GM19397 (cell line): ENCODE measurements around the gene SCARF2.
"Not testable (repeated sequence)": the region's sequence is repeated elsewhere in the genome, so short reads cannot be mapped to it uniquely, and the experiment has no call there.

Experiments used
- ATAC-seq: cut with Tn5 transposase; IDR thresholded peaks from one replicate; pipeline ENCODE4 v1.9.1; 2021; ENCODE audit warnings: mild to moderate bottlenecking, moderate library complexity; ENCODE audit not compliant: unreplicated experiment

SCARF2 gene

GRCh38 chr22:20428496-20429253, 8.9 kb downstream of the SCARF2 start:
- ATAC-seq = no peak

DNA sequence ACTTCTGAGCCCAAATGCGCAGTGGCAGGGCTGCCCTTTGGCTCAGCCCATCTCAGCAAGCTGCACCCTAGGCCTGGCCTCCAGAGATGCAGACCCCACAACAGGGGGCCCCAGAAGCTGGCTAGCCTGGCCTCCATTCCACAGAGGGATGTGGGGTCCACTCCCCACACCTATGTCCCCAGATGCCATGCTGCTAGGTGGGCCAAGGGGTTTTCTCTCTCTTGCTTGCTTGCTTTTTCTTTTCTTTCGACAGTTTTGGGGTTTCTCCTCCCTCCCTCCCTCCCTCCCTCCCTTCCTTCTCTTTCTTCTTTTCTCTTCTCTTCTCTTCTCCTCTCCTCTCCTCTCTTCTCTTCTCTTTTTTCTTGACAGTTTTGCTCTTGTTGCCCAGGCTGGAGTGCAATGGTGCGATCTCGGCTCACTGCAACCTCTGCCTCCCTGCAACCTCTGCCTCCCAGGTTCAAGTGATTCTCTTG, 9.6 kb downstream of the SCARF2 start:
- ATAC-seq = no peak

GRCh38 chr22:20427104-20427944, 10.3 kb downstream of the SCARF2 start:
- ATAC-seq = no peak

- no peak for ATAC-seq
Measured at GRCh38 chr22:20426259-20426615, 11.4 kb downstream of the SCARF2 start.

- no peak for ATAC-seq
Measured at GRCh38 chr22:20425566-20426258, 11.9 kb downstream of the SCARF2 start.

GRCh38 chr22:20424932-20425565, 12.6 kb downstream of the SCARF2 start:
- ATAC-seq = no peak

- no peak for ATAC-seq
Measured at GRCh38 chr22:20424568-20424931, 13.1 kb downstream of the SCARF2 start.

DNA sequence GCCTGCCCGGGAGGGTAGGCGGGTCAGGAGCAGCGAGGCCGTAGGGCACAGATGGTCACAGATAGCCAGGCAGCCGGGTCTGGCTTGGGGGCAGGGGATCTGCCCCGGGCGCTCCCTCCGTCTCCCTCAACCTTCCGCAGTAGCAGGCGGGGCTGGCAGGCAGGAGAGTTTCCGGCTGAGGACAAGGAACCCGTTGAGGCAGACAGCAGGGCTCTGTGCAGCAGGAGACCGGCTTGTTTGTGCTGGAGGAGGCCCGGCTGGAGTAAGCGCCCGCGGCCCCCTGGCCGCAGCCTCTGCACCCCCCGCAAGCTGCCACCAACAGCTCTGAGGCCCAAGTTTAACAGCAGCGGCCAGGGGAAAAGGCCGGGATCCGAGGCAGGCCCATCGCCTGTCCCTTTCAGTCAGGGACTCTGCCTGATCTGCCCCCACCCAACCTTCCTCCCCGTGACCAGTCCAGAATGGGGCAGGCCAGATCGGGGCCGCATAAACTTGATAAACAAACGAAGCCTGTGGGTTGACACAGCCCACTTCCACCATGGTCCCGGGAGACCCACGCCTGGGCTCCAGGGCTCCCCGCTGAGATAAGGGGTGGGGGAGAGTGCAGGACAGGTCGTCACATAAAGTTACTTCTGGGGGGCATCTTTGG, 13.6 kb downstream of the SCARF2 start:
- no peak for ATAC-seq

GRCh38 chr22:20423008-20423905, 14.4 kb downstream of the SCARF2 start:
- ATAC-seq = no peak

- ATAC-seq = no peak
Measured at GRCh38 chr22:20422271-20423007, 15.2 kb downstream of the SCARF2 start.

- no peak for ATAC-seq
Measured at GRCh38 chr22:20421507-20421874, 16.1 kb downstream of the SCARF2 start.

DNA sequence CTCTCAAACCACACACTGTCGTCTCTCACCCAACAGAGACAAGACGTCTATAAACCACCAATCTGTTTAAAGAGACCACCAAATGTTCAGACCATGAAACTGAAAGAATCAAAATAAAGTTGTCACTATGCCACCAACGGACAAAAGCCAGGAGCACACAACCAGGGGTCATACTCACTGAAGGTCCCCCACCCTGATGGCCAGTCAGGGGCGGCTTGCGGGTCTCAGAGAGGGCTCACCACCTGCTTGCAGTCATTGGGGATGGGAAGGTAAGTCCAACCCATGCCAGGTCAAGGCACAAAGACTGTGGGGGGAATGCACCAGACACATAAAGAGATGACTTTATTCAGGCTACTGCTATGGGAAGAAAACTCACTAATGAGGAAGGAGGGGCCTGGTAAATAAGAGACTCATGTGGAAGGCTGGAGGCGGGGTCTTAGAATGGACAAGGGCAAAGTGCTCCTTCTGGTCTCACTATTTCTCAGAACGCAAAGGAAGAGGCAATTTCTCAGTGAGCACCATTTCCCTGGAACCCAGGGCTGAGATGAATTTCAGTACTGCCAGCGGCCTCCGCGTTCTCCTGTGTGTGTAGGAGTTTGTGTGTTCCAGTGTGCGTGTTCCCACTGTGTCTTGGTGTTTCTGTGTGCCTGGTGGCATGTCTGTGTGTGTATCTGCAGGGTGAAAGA, 17.3 kb downstream of the SCARF2 start:
- ATAC-seq = no peak

DNA sequence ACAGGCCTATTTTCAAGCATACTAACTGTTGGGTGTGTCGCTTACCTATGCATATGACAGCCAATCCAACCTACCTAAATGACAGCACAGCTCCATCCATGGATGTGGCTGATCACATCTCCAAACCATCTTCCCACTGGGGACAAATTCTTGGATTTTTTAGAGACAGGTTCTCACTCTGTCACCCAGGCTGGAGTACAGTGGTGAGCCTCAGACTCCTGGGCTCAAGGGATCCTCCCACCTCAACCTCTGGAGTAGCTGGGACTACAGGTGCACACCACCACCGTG, 18.0 kb downstream of the SCARF2 start:
- ATAC-seq = no peak

- ATAC-seq = no peak
Measured at GRCh38 chr22:20418211-20418788, 19.3 kb downstream of the SCARF2 start.

DNA sequence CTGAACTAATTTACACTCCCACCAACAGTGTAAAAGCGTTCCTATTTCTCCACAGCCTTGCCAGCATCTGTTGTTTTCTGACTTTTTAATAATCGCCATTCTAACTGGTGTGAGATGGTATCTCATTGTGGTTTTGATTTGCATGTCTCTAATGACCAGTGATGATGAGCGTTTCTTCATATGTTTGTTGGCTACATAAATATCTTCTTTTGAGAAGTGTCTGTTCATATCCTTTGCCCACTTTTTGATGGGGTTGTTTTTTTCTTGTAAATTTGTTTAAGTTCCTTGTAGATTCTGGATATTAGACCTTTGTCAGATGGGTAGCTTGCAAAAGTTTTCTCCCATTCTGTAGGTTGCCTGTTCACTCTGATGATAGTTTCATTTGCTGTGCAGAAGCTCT, 21.9 kb downstream of the SCARF2 start:
- ATAC-seq = not testable (repeated sequence)

GRCh38 chr22:20415241-20415640, 22.4 kb downstream of the SCARF2 start:
- not testable (repeated sequence) for ATAC-seq

- no peak for ATAC-seq
Measured at GRCh38 chr22:20414450-20414849, 23.2 kb downstream of the SCARF2 start.

DNA sequence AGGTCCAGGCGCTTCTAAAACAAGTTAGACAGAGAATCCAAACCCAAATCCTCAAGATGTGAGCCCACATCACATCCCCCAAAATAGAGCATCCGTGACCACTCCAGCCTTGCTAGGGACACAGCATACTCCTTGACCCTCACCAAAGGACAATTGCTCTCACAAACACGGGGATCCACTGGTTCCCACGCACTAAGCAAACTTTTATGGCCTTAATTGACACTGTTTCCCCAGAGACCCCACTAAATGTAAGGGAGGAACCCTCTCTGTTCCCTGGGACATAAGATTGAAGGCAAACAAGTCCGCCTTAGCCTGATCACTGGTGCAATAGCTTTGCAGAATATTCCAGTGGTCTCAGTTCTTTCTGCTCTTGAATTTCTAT, 23.6 kb downstream of the SCARF2 start:
- ATAC-seq = no peak
